ENCODE measurements around the gene C5. TPM values are rescaled to one million over a fixed set of nuclear protein-coding genes. Genes with fewer than 3 reads are reported as not detected.

The C5 gene
- total and polyA plus RNA-seq, 9 donors: 3.0 to 7.2 (median 4.6) TPM

DNA sequence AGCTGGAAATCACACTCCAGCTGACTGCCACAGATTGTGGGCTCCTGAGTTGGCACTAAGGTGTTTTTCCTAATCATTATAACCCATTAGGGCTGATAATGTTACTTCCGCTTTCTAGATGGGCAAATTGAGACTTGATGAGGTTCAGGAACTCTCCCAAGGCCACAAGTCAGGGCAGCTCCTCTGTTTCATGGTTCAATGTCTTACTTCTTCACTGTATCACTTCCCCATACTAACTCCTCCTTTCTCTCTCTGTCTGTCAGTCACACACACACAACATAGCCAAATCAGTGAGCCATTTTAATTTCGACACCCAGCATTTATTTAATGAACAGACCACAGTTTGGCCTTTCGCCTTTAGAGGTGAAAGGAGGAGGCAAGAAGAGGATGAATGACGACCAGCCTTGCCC, 105.6 kb downstream of the C5 start:
- 88 to 94% (median 92%) methylated on average over 4 of the region's 4 CpGs for WGBS, 3 donors
- H3K4me1 ChIP-seq (ENCODE audit: insufficient read depth): peaks cover 5% of the 10 kb centered on the region
- no peaks in the 10 kb centered on the region for H3K36me3 ChIP-seq
- no peaks in the 10 kb centered on the region for H3K9me3 ChIP-seq
- no peak for DNase-seq
- H3K4me3 ChIP-seq: no peak overlapping the region
- H3K27ac ChIP-seq: no peak overlapping the region
- intact Hi-C loops (cut with DNase I): no loop called here
- H3K27me3 ChIP-seq: no peaks in the 10 kb centered on the region
- TF ChIP-seq, protein P1, sequence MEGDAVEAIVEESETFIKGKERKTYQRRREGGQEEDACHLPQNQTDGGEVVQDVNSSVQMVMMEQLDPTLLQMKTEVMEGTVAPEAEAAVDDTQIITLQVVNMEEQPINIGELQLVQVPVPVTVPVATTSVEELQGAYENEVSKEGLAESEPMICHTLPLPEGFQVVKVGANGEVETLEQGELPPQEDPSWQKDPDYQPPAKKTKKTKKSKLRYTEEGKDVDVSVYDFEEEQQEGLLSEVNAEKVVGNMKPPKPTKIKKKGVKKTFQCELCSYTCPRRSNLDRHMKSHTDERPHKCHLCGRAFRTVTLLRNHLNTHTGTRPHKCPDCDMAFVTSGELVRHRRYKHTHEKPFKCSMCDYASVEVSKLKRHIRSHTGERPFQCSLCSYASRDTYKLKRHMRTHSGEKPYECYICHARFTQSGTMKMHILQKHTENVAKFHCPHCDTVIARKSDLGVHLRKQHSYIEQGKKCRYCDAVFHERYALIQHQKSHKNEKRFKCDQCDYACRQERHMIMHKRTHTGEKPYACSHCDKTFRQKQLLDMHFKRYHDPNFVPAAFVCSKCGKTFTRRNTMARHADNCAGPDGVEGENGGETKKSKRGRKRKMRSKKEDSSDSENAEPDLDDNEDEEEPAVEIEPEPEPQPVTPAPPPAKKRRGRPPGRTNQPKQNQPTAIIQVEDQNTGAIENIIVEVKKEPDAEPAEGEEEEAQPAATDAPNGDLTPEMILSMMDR (IDR thresholded peaks at IDR 0.05): no peak
- TF ChIP-seq POLR2A (IDR thresholded peaks at IDR 0.05) (no peak), EP300 (IDR thresholded peaks at IDR 0.05) (no peak)

DNA sequence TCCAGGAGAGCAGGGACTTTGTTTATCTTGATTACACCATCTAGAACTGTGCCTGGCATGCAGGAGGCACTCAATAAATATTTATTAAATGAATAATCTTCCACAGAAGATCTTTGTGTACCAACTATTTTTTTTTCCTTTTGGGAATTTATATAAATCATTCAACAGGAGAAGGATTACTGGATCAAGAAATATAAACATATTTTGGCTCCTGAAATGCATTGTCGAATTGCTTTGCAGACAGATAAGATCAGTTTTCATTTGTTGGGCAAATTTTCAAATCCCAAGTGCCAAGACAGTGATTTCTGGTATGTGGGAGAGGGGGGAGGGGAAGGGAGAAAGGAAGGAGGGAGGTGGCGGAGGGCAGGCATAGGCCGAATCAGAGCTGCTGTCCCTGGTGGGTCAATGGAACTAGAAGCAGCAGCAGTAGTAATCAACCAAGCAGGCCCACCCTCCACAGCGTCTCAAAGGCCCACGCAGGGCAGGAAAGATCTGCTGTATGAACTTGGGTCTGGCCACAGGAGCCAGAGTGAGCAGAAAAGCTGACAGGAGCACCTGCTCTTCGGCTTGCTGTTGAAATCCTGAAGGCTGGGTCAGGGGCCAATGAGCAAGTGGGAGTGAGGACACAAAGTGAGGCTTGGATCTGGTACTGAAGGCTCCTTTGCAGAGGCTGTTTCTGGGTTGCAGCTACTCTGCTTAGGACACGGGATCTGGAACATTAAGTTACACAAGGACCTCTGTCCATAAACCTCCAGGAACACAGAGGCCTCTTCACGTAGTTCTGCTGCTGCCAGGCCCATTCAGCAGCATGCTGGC, 107.7 kb downstream of the C5 start:
- H3K27ac ChIP-seq: no peak overlapping the region

DNA sequence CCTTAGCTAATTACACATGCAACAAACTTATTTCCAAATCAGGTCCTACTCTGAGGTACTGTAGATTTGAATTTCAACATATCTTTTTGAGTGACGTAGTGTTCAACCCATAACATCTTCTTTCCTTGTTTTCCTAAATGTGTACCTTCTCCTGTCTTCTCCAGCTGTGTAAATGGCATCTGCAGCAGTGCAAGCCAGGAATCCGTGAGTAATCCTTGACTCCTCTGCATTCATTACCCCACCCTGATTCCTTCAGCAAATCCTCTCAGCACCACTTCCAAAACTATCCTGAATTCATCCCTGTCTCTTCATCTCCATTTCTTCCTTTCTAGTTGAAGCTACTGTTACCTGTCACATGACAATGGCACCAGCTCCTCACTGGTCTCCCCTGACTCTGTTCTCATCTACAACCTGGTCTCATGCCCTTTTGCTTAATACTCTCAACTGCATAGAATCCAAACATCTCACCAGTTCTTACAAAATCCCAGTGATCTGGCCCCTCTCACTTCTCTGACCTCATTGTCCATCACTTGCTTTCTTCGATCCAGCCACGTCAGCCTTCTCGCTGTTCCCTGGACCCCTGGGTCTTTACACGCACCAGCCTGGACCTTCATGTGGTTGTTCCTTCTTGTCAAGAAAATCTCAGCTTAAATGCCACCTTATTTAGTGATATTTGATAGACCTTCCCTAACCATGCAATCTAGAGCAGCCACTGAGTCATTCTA, 108.9 kb downstream of the C5 start:
- TF ChIP-seq POLR2A (IDR thresholded peaks at IDR 0.05) (no peak), EP300 (IDR thresholded peaks at IDR 0.05) (no peak)
- TF ChIP-seq, protein P1 (IDR thresholded peaks at IDR 0.05): no peak
- Histone ChIP-seq H3K9me3 (no peaks in the 10 kb centered on the region), H3K27ac (no peak overlapping the region), H3K36me3 (no peaks in the 10 kb centered on the region), H3K27me3 (no peaks in the 10 kb centered on the region), H3K4me1 (ENCODE audit: insufficient read depth) (peaks cover 13% of the 10 kb centered on the region), H3K4me3 (no peak overlapping the region)
- intact Hi-C loops (cut with DNase I): no loop called here
- 54 to 68% (median 62%) methylated on average over 6 of the region's 6 CpGs for WGBS, 3 donors
- no peak for DNase-seq

More for the DNA sequence above, 107.7 kb downstream of the C5 start:
- TF ChIP-seq, protein P1 (IDR thresholded peaks at IDR 0.05): no peak
- no peak for TF ChIP-seq POLR2A (IDR thresholded peaks at IDR 0.05)
- no peak for TF ChIP-seq EP300 (IDR thresholded peaks at IDR 0.05)
- H3K4me1 ChIP-seq (ENCODE audit: insufficient read depth): peaks cover 10% of the 10 kb centered on the region
- no peaks in the 10 kb centered on the region for H3K27me3 ChIP-seq
- no peak overlapping the region for H3K4me3 ChIP-seq
- no peak for DNase-seq
- intact Hi-C loops (cut with DNase I): no loop called here
- no peaks in the 10 kb centered on the region for H3K9me3 ChIP-seq
- no peaks in the 10 kb centered on the region for H3K36me3 ChIP-seq
- WGBS, 3 donors: 39 to 67% (median 54%) methylated on average over 8 of the region's 8 CpGs

DNA sequence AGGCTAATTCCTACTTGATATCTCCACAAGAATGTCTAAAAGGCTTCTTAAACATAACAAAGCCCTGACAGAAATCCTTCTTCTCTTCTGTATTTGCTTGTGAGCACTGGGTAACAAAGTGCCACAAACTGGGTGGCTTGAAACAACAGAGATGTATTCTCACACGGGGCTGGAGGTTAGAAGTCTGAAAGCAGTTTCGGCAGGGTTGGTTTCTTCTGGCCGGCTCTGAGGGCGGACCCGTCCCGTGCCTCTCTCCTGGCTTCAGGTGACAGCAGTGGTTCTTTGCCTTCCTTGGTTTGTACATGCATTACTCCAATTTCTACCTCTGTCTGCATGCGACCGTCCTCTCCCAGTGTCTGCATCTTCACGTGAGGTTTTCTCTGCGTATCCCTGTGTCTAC, 109.5 kb downstream of the C5 start:
- H3K4me1 ChIP-seq (ENCODE audit: insufficient read depth): peaks cover 15% of the 10 kb centered on the region
- WGBS, 3 donors: 86 to 93% (median 88%) methylated on average over 10 of the region's 10 CpGs
- H3K9me3 ChIP-seq: no peaks in the 10 kb centered on the region
- no peak overlapping the region for H3K27ac ChIP-seq
- TF ChIP-seq, protein P1 (IDR thresholded peaks at IDR 0.05): no peak
- TF ChIP-seq EP300 (IDR thresholded peaks at IDR 0.05): no peak
- no peak for TF ChIP-seq POLR2A (IDR thresholded peaks at IDR 0.05)
- no peaks in the 10 kb centered on the region for H3K27me3 ChIP-seq
- no peak for DNase-seq
- no peaks in the 10 kb centered on the region for H3K36me3 ChIP-seq
- intact Hi-C loops (cut with DNase I): no loop called here
- no peak overlapping the region for H3K4me3 ChIP-seq
